ENCODE data around the gene TMEM101.
A peak's percentile ranks its signal among the peaks of the same experiment; 100 is the strongest.
"Not testable (repeated sequence)": the region's sequence is repeated elsewhere in the genome, so short reads cannot be mapped to it uniquely, and the experiment has no call there.

The TMEM101 gene

GRCh38 chr17:44023545-44024270 is 8.9 kb upstream of the TMEM101 start:
- no peak for DNase-seq

GRCh38 chr17:44022246-44022645 is 7.5 kb upstream of the TMEM101 start:
- DNase-seq, result no peak

GRCh38 chr17:44021227-44021626 is 6.5 kb upstream of the TMEM101 start:
- DNase-seq, result not testable (repeated sequence)

- DNase-seq, result peak; percentile 21
Measured at GRCh38 chr17:44014133-44014436, 678 bp downstream of the TMEM101 start.

- DNase-seq, result no peak
Measured at GRCh38 chr17:44012874-44013273, 1.9 kb downstream of the TMEM101 start.

GRCh38 chr17:44012391-44012790 is 2.4 kb downstream of the TMEM101 start:
- DNase-seq, result no peak

- DNase-seq, result no peak
Measured at GRCh38 chr17:44011876-44012275, 2.9 kb downstream of the TMEM101 start.

GRCh38 chr17:44010966-44011647 is 3.7 kb downstream of the TMEM101 start:
- DNase-seq, result no peak

GRCh38 chr17:44008205-44008909 is 6.4 kb downstream of the TMEM101 start:
- DNase-seq, result no peak

GRCh38 chr17:44007346-44008204 is 7.2 kb downstream of the TMEM101 start:
- no peak for DNase-seq

- DNase-seq, result peak; percentile 99
Measured at GRCh38 chr17:44006598-44007345, 8.0 kb downstream of the TMEM101 start.

- no peak for DNase-seq
Measured at GRCh38 chr17:44006272-44006597, 8.5 kb downstream of the TMEM101 start.

- DNase-seq, result peak; percentile 22
Measured at GRCh38 chr17:44005527-44006271, 9.1 kb downstream of the TMEM101 start.

GRCh38 chr17:44004761-44005526 is 9.8 kb downstream of the TMEM101 start:
- DNase-seq, result no peak

GRCh38 chr17:44004077-44004760 is 10.5 kb downstream of the TMEM101 start, which contains the start of gene NAGS:
NAGS (plus strand) TSS chr17:44004622; CDS start chr17:44004664, 42 bp downstream.
- no peak for DNase-seq

GRCh38 chr17:44002141-44002848 is 12.5 kb downstream of the TMEM101 start:
- DNase-seq, result no peak

- DNase-seq, result no peak
Measured at GRCh38 chr17:44001461-44001920, 13.3 kb downstream of the TMEM101 start.

- no peak for DNase-seq
Measured at GRCh38 chr17:44000871-44001460, 13.8 kb downstream of the TMEM101 start.
